ES-I3 (cell line): ENCODE data around the gene GSS.

Source experiments
- H3K36me3 ChIP-seq: 2 replicates; pipeline ENCODE4 v1.6.1; 2013; ENCODE audit warnings: mild to moderate bottlenecking, low read length, control low read depth, moderate library complexity; ENCODE audit not compliant: insufficient read depth
- H3K4me1 ChIP-seq: 2 replicates; pipeline ENCODE4 v1.6.1; 2013; ENCODE audit warnings: mild to moderate bottlenecking, control low read depth, low read length; ENCODE audit not compliant: insufficient read depth
- H3K9ac ChIP-seq: 2 replicates; pipeline ENCODE4 v1.6.1; 2013; ENCODE audit warnings: low read depth, mild to moderate bottlenecking, low read length, moderate library complexity
- H3K9me3 ChIP-seq: 2 replicates; pipeline ENCODE4 v1.6.1; 2013; ENCODE audit warnings: mild to moderate bottlenecking, low read length, moderate library complexity; ENCODE audit not compliant: control insufficient read depth, insufficient read depth

Gene GSS

DNA sequence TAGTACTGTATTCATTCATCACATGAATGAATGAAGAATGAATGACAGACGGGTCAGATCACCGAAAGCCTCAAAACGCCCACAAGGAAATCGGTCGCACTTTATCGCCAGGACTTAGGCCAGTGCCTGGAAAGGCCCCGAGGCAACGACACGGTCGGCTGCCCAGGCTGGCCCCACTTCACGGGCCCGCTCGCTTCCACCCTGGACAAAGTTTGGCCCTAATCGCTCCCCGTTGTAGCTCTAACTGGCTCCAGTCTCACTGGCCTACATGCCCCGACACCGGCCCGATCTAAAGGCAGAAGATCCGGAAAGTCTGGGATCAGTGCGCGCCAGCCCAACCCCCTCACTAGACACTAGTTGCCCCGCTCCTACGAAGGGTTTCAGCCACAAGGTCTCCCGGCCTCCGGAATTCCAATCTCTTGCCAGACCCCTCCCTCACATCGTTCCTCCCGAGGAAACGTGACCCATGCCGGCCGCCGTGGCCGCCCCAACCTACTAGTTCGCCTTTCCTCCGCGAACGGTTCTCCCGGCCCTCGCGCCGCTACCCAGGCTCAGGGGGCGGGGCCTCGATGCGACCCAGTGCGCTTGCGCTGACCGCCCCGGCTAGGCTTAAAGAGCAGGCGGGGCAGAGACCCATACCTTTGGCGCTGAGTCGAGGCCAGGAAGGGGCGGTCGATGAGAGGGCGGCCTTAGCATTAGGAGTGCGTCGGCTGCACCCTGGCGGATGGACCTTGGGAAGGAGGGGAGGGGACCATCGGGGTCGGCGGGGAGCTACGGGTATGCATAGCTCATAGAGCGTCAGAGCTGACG, at the start of gene GSS, which contains the start of gene MYH7B:
GSS (minus strand) TSS at position 576 of the 810 bp plus-strand sequence. CDS start 3,954 bp downstream, outside the sequence.
MYH7B (plus strand) TSS at position 638 of the 810 bp plus-strand sequence. CDS start 22,138 bp downstream, outside the sequence.
- Histone ChIP-seq H3K4me1 (peaks cover 20% of the 10 kb centered on the region), H3K9ac (peak within 1 kb of the TSS; percentile 74), H3K9me3 (no peaks in the 10 kb centered on the region), H3K36me3 (no peaks in the 10 kb centered on the region)

DNA sequence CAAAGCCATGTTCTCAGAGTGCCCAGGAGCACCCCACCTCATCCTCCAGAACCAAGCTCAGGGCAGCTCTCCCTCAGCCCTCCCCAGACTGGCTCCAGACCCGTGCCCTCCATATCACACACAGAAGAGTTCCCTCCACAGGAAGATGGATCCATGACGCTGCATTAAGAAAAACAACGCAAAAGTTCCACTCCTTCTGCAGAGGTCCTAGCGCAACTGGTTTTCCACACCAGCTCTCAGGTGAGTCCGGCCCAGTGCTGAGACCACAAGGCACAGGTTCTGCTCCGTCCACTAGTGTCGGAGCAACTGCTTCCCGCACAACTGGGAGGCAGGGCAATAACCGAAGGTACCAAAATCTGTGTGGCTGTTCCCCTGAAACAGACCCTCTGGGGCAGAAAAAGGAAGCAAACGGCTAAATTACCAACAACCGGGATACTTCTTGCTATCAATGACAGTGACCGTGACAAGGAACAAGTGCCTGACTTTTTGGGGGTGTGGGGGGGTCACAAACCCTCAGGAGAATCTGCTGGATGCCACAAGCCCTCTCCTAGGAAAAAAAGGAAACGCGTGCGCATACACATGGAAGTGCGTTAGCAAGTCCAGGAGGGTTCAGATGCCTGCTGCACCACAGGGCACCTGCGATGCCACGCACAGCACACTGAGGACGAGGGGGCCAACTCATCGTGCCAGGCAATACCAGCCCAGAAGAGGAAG, 49.3 kb upstream of the GSS start:
- Histone ChIP-seq H3K9me3 (no peaks in the 10 kb centered on the region), H3K36me3 (peaks cover 27% of the 10 kb centered on the region), H3K4me1 (no peaks in the 10 kb centered on the region), H3K9ac (no peak overlapping the region)

DNA sequence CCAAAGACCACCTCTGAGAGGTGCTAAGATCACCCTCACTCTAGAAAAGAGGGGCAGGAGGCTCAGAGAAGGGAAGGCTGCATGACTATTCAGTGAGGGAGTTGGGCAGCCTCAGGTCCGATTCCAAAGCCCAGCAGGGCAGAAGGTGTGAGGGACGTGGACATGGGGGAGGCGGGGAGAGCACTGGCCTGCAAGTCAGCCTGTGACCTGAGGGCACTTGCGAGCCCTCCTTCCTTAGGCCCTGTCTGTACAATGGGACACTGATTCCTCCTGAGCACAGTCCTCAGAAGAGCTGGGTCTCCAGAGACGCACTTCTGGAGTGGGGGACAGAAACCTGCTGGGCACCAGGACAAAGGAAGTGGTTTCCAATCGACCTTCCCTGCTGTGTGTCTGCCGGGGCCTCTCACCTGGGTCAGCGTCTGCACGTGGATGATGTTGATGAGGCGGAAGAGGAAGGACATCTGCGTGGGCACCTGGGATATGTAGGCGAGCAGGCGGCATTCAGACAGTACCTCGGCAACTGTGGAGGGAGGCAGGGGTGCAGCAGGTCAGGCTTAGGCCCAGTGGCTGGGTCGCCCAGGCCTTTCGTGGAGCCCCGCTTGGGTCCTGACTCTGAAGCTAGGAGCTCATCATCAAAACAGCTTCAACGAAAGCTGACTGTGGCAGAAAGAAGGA, 48.6 kb upstream of the GSS start:
- H3K36me3 ChIP-seq, result peaks cover 27% of the 10 kb centered on the region
- no peaks in the 10 kb centered on the region for H3K4me1 ChIP-seq
- H3K9ac ChIP-seq, result no peak overlapping the region
- no peaks in the 10 kb centered on the region for H3K9me3 ChIP-seq

DNA sequence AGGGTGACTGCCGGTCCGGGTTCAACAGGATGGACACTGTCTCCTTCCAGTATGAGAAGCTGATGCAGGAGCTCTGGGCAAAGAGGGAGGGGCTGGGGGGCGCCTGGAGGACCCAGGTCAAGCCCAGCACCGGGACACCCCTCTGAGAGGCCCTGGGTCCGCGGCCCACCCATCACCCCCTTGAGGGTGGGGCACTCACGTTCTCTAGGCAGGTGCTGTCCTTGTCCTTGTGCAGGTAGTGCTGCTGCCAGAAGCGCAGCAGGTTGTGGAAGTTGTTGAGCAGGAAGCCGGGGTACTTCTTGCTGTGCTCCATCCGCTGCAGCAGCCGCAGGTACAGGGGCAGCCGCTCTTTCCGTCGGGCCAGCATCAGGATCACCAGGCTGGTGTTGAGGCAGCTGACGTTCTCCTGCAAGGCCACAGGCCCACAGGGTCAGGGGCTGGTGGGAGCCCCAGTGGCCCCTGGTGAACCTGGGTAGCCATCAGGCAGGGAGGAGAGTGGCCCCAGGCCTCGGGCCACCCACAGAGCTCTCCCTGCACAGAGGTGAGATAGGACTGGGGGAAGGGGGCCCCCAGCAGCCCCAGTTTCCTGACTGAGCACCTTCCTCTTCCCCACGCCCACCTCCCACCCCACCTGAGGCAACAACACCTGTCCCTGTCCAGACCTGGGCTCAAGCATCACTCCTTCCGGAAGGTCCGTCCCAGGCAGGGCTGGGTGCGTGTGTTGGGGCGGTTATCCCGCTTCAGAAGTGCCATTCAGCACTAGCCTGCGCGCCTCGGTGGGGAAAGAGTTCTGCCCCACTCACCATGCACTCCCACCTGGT, 47.8 kb upstream of the GSS start:
- no peaks in the 10 kb centered on the region for H3K4me1 ChIP-seq
- peaks cover 20% of the 10 kb centered on the region for H3K36me3 ChIP-seq
- no peak overlapping the region for H3K9ac ChIP-seq
- no peaks in the 10 kb centered on the region for H3K9me3 ChIP-seq

DNA sequence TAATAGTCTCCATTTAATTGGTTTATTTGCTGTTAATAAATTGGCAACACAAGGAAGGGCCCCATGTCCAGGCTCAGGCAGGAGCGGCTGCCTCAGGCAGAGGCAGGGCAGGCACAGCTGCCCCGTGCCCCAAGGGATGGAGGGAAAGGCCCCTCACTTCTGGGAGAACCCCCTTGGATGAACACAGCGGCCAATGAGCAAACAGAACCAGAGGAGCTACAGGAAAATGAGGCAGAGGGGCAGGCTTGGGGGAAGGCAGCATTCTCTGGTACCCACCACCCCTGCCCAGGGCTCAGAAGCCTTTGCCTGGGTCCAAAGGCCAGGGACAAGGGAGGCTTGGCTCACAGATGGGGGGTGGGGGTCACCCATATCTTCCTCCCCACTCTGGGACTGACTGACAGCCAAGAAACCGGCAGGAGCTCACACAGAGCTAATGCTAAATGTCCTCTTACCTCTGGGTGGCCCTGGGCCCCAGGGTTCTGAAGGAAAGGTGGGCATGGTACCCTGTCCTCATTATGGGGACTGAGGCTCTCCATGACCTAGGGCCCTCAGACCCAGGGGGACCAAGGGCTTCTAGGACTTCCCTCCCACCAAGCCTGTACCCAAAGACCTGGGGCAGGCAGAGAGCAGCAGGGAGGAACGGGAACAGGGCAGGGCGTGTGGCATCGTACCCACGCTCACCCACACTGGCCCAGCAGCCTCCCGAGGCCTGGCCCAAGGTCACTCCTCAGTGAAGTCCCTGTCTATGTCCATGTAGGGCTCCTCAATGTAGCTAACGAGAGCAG, 47.0 kb upstream of the GSS start:
- H3K4me1 ChIP-seq, result no peaks in the 10 kb centered on the region
- no peaks in the 10 kb centered on the region for H3K9me3 ChIP-seq
- H3K36me3 ChIP-seq, result peaks cover 16% of the 10 kb centered on the region
- H3K9ac ChIP-seq, result no peak overlapping the region

DNA sequence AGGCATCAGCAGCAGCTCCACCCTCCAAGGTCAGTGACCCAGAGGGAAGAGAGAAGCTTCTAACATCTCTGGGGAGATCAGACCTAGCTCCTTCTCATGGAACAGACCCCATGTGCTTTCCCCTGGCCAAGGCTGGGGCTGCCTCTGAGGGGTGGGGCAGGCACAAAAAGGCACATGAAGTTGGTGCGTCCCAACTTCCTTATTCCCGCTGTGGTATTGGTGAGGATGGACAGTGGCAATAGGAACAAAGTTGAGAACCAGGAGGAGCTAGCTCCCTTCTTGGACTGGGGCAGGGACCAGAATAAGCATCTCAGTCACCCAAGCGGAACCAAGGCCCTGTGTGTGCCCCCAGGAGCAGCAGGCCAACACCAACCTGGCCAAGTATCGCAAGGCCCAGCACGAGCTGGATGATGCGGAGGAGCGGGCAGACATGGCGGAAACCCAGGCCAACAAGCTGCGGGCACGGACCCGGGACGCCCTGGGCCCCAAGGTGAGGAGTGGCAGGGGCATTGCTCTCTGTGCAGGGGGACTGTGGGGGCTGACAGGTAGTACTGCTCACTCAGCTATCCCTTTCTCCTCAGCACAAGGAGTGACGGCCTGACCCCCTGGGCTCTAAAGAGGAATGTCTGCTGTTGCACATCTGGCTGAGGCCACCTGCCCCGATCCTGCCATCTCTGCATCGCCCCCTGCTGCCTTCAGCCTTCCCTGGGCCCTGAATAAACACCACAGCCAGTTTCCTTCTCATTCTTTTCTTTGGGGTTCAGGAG, 46.2 kb upstream of the GSS start:
- no peaks in the 10 kb centered on the region for H3K4me1 ChIP-seq
- H3K36me3 ChIP-seq, result peaks cover 16% of the 10 kb centered on the region
- no peaks in the 10 kb centered on the region for H3K9me3 ChIP-seq
- H3K9ac ChIP-seq, result no peak overlapping the region

DNA sequence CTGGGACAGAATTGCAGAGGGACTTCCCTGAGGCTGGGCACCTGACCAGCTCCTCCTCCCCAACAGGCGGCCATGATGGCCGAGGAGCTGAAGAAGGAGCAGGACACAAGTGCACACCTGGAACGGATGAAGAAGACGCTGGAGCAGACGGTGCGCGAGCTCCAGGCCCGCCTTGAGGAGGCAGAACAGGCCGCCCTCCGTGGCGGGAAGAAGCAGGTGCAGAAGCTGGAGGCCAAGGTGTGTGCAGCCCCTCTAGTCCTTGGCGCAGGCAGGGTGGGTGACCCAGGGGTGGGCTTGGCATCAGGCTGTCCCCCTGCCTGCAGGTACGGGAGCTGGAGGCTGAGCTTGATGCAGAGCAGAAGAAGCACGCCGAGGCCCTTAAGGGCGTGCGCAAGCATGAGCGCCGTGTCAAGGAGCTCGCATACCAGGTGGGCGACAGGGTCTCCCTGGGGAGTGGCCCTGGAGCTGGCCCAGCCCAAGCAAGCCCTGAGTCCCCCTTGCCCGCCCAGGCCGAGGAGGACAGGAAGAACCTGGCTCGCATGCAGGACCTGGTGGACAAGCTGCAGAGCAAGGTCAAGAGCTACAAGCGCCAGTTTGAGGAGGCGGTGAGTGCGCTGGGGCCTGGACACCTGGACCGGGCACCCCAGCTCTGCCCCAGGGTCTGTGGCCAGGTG, 45.5 kb upstream of the GSS start:
- Histone ChIP-seq H3K9me3 (no peaks in the 10 kb centered on the region), H3K36me3 (peaks cover 12% of the 10 kb centered on the region), H3K9ac (no peak overlapping the region), H3K4me1 (no peaks in the 10 kb centered on the region)

DNA sequence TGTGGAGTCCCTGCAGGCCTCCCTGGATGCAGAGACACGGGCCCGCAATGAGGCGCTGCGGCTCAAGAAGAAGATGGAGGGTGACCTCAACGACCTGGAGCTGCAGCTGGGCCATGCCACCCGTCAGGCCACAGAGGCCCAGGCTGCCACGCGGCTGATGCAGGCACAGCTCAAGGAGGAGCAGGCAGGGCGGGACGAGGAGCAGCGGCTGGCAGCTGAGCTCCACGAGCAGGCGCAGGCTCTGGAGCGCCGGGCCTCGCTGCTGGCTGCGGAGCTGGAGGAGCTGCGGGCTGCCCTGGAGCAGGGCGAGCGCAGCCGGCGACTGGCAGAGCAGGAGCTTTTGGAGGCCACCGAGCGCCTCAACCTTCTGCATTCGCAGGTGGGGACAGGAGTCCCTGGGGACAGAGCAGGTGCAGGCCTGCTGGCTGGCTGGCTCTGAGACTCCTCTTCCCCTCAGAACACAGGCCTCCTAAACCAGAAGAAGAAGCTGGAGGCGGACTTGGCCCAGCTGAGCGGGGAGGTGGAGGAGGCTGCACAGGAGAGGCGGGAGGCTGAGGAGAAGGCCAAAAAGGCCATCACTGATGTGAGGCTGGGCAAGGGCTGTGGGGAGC, 44.8 kb upstream of the GSS start:
- H3K4me1 ChIP-seq, result no peaks in the 10 kb centered on the region
- H3K9ac ChIP-seq, result no peak overlapping the region
- H3K36me3 ChIP-seq, result peaks cover 12% of the 10 kb centered on the region
- H3K9me3 ChIP-seq, result no peaks in the 10 kb centered on the region

DNA sequence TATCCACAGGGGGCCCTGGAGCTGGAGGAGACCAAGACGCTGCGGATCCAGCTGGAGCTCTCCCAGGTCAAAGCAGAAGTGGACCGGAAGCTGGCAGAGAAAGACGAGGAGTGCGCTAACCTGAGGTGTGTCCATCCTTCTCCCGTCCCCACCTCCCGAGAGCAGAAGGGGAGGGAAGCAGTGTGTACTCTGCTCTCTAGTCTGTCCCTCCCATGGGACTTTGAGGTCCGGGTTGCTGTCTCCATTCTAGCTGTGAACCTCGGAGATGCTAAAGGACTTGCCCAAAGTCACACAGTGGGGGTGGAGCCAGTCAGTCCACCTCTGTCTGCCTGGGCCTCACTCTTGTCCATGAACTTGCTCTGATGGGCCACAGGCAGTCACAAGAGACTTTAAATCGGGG, 44.2 kb upstream of the GSS start:
- H3K4me1 ChIP-seq, result no peaks in the 10 kb centered on the region
- H3K9me3 ChIP-seq, result no peaks in the 10 kb centered on the region
- H3K9ac ChIP-seq, result no peak overlapping the region
- peaks cover 10% of the 10 kb centered on the region for H3K36me3 ChIP-seq

DNA sequence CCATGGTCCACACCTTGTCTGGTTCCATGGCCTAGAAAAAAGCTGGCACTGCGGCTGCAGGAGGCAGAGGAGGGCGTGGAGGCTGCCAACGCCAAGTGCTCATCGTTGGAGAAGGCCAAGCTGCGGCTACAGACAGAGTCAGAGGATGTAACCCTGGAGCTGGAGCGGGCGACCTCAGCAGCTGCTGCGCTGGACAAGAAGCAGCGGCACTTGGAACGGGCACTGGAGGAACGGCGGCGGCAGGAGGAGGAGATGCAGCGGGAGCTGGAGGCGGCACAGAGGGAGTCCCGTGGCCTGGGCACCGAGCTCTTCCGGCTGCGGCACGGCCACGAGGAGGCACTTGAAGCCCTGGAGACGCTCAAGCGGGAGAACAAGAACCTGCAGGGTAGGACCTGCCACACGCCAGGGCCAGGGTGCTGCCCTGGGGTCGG, 43.4 kb upstream of the GSS start:
- Histone ChIP-seq H3K9me3 (no peaks in the 10 kb centered on the region), H3K4me1 (no peaks in the 10 kb centered on the region), H3K9ac (no peak overlapping the region), H3K36me3 (peaks cover 5% of the 10 kb centered on the region; the same call in 1 of the 2 replicates)

DNA sequence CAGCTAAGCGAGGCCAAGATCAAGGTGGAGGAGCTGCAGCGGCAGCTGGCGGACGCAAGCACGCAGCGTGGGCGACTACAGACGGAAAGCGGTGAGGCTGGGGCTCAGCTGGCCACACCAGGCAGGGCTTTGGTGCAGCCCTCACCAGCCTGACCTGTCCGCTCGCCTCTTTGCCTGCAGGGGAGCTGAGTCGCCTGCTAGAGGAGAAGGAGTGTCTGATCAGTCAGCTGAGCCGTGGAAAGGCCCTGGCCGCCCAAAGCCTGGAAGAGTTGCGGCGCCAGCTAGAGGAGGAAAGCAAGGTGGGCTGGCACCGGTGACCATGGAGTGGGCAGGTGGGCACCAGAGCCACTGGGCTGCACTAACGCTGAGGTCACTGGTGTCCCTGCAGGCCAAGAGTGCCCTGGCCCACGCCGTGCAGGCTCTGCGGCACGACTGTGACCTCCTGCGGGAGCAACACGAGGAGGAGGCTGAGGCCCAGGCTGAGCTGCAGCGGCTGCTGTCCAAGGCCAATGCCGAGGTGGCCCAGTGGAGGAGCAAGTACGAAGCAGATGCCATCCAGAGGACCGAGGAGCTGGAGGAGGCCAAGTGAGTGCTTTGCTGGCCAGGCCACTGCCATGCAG, 42.8 kb upstream of the GSS start:
- H3K9me3 ChIP-seq, result no peaks in the 10 kb centered on the region
- no peaks in the 10 kb centered on the region for H3K4me1 ChIP-seq
- H3K9ac ChIP-seq, result no peak overlapping the region
- H3K36me3 ChIP-seq, result peaks cover 5% of the 10 kb centered on the region; the same call in 1 of the 2 replicates

DNA sequence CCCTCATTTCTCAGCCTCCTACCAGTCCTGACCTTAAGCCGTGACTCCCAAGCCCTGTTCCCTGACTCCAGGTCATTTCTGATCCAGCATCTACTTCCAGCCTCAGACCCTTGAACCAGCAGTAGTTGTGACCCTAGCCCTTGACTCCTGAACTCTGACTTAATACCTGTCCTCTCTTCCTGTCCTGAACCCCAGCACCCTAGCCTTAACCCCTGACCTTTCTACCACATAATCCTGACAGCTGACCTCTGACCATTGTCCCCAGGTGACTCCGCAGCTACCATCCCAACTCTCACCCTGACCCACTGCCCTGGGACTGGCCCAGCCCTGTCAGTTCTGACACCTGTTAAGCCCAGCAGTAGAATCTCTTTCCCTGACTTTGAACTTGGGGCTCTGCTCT, 42.2 kb upstream of the GSS start:
- peaks cover 5% of the 10 kb centered on the region; the same call in 1 of the 2 replicates for H3K36me3 ChIP-seq
- H3K9ac ChIP-seq, result no peak overlapping the region
- H3K9me3 ChIP-seq, result no peaks in the 10 kb centered on the region
- H3K4me1 ChIP-seq, result no peaks in the 10 kb centered on the region
